H7 (cell line): Measurements from ENCODE around the gene PUS7. TPM values are rescaled to one million over a fixed set of nuclear protein-coding genes. Genes with fewer than 3 reads are reported as not detected.
"Not testable (repeated sequence)": the region's sequence is repeated elsewhere in the genome, so short reads cannot be mapped to it uniquely, and the experiment has no call there.

Experiments
- DNase-seq: peaks from one replicate; pipeline ENCODE4 v3.0.0; 2012
- H3K27me3 ChIP-seq: 2 replicates; pipeline ENCODE4 v1.6.0; 2011; ENCODE audit warnings: mild to moderate bottlenecking, low read length; ENCODE audit not compliant: control insufficient read depth, insufficient read depth
- H3K36me3 ChIP-seq: replicated peaks from 2 replicates; pipeline ENCODE4 v1.5.1; 2011; ENCODE audit warnings: low read length; ENCODE audit not compliant: control insufficient read depth, insufficient read depth
- H3K4me3 ChIP-seq: 2 replicates; pipeline ENCODE4 v1.5.1; 2011; ENCODE audit warnings: low read depth, mild to moderate bottlenecking, control low read depth, low read length, moderate library complexity; ENCODE audit not compliant: insufficient read depth
- total RNA-seq: library from RNA; depleted of rRNA; stranded (reverse); fragments of >200 nt; shearing (Covaris generic); gene quantifications from 2 replicates; pipeline ENCODE4 v1.2.3, GENCODE V29; 2014

Gene PUS7
- total RNA-seq, 1 experiment from 2014 or later: 46.5 TPM

DNA sequence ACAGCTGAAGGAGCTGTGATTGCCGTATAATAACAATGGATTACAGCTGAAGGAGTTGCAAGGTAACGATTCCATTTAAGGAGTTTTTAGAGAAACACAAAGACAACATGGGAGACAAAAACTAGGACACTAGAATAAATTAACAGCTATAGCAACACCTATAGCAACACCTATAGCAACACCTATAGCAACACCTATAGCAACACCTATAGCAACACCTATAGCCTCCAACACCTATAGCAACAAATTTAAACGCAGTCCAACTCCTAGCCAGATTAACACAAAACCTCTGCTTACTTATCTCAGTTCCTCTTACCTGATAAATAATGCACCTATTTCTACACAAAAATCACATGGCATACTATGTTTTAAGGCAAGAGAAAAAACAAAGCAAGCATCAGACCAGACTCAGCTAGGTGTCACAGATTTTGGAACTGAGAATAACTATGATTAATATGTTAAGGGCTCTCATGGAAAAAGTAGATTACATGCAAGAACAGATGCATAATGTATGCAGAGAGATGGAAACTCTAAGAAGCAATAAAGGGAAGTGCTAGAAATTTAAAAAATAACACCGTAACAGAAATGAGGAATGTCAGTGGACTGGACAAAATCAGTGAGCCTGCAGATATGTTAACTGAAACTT, 77.6 kb downstream of the PUS7 start:
- H3K4me3 ChIP-seq: no peak overlapping the region
- H3K36me3 ChIP-seq: no peaks in the 10 kb centered on the region
- no peaks in the 10 kb centered on the region for H3K27me3 ChIP-seq
- DNase-seq: no peak

DNA sequence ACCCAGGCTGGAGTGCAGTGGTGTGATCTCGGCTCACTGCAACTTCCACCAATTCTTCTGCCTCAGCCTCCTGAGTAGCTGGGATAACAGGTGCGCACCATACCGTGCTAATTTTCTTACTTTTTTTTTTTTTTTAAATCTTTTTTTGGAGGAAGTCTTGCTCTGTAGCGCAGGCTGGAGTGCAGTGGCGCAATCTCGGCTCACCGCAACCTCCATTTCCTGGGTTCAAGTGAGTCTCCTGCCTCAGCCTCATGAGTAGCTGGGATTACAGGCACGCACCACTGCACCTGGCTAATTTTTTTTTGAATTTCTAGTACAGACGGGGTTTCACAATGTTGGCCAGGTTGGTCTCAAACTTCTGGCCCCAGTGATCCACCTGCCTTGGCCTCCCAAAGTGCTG, 79.9 kb downstream of the PUS7 start:
- not testable (repeated sequence) for DNase-seq, H3K27me3 ChIP-seq, H3K4me3 ChIP-seq, H3K36me3 ChIP-seq

- Histone ChIP-seq H3K4me3 (no peak overlapping the region), H3K27me3 (no peaks in the 10 kb centered on the region), H3K36me3 (no peaks in the 10 kb centered on the region)
- peak; percentile 32 for DNase-seq
Observed at GRCh38 chr7:105439174-105439893, 82.7 kb downstream of the PUS7 start.

GRCh38 chr7:105438847-105439173, 83.3 kb downstream of the PUS7 start:
- Histone ChIP-seq H3K36me3 (no peaks in the 10 kb centered on the region), H3K27me3 (no peaks in the 10 kb centered on the region), H3K4me3 (no peak overlapping the region)
- no peak for DNase-seq

GRCh38 chr7:105438254-105438653, 83.8 kb downstream of the PUS7 start:
- Histone ChIP-seq H3K27me3 (no peaks in the 10 kb centered on the region), H3K36me3 (no peaks in the 10 kb centered on the region), H3K4me3 (no peak overlapping the region)
- no peak for DNase-seq

DNA sequence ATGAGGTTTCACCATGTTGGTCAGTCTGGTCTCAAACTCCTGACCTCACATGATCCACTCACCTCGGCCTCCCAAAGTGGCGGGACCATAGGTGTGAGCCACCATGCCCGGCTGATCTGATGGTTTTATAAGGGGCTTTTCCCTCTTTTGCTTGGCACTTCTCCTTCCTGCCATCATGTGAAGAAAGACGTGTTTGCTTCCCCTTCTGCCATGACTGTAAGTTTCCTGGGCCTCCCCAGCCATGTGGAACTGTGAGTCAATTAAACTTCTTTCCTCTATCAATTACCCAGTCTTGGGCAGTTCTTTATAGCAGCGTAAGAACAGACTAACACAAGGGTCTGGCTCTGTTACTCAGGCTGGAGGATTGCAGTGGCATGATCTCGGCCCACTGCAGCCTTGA, 84.7 kb downstream of the PUS7 start:
- H3K27me3 ChIP-seq, H3K4me3 ChIP-seq, DNase-seq, H3K36me3 ChIP-seq: not testable (repeated sequence)

DNA sequence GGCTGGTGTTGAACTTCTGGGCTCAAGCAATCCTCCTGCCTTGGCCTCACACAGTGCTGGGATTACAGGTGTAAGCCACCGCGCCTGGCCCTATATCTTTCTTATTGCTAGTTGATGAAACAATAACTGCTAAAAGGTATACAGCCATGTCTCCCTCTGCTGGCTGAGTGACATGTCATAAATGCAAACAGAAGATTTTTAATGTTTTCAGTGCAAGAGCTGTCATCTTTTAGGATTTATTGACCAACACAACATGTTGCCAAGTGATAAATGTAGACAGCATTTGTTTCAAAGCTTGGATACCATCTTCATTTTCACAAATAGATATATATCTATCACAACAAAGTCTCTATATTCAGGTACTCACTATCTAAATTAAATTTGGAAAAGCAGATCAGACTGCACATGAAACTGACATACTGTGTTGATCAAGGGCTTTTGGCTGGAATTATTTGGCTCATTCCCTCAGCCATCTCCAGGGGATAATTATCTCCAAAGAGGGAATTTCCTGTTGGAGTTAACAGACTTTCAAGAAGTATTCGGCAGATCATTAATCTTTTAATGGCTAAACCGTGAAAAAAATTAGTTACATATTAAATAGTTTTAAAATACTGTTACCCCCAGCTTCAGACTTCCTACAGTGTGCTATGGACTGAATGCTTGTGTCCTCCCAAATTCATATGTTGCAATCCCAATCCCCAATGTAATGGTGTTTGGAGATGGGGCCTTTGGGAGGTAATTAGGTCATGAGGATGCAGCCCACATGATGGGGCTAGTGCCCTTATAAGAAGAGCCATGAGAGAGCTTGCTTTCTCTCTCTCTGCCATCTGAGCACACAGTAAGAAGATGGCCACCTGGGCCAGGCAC, 92.1 kb downstream of the PUS7 start:
- Histone ChIP-seq H3K36me3 (no peaks in the 10 kb centered on the region), H3K27me3 (no peaks in the 10 kb centered on the region), H3K4me3 (no peak overlapping the region)
- no peak for DNase-seq

GRCh38 chr7:105426606-105427146, 95.4 kb downstream of the PUS7 start:
- H3K36me3 ChIP-seq: no peaks in the 10 kb centered on the region

GRCh38 chr7:105423987-105424386, 98.1 kb downstream of the PUS7 start:
- no peaks in the 10 kb centered on the region for H3K36me3 ChIP-seq
- H3K4me3 ChIP-seq: no peak overlapping the region
- H3K27me3 ChIP-seq: no peaks in the 10 kb centered on the region
- no peak for DNase-seq

More at GRCh38 chr7:105426606-105427146, 95.4 kb downstream of the PUS7 start:
- Histone ChIP-seq H3K4me3 (no peak overlapping the region), H3K27me3 (no peaks in the 10 kb centered on the region)
- no peak for DNase-seq

- Histone ChIP-seq H3K4me3 (no peak overlapping the region), H3K36me3 (no peaks in the 10 kb centered on the region), H3K27me3 (no peaks in the 10 kb centered on the region)
- DNase-seq: peak; percentile 36
Observed at GRCh38 chr7:105413887-105414437, 108.1 kb downstream of the PUS7 start.

DNA sequence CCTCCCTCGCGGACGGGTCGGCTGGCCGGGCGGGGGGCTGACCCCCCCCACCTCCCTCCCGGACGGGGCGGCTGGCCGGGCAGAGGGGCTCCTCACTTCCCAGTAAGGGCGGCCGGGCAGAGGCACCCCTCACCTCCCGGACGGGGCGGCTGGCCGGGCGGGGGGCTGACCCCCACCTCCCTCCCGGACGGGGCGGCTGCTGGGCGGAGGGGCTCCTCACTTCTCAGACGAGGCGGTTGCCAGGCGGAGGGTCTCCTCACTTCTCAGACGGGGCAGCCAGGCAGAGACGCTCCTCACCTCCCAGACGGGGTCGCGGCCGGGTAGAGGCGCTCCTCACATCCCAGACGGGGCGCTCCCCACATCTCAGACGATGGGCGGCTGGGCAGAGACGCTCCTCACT, 111.3 kb downstream of the PUS7 start:
- not testable (repeated sequence) for H3K36me3 ChIP-seq, H3K4me3 ChIP-seq, DNase-seq, H3K27me3 ChIP-seq

DNA sequence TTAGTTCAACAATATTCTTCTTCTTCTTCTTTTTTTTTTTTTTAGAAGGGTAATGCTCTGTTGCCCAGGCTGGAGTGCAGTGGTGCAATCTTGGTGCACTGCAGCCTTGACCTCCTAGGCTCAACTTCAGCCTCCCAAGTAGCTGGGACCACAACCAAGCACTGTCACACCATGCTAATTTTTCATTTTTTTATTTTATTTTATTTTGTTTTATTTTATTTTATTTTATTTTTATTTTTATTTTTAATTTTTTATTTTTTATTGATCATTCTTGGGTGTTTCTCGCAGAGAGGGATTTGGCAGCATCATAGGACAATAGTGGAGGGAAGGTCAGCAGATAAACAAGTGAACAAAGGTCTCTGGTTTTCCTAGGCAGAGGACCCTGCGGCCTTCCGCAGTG, 112.3 kb downstream of the PUS7 start:
- H3K4me3 ChIP-seq, H3K36me3 ChIP-seq: not testable (repeated sequence)

GRCh38 chr7:105408791-105409410, 113.2 kb downstream of the PUS7 start:
- H3K36me3 ChIP-seq: no peaks in the 10 kb centered on the region
- no peak overlapping the region for H3K4me3 ChIP-seq
- no peak for DNase-seq
- no peaks in the 10 kb centered on the region for H3K27me3 ChIP-seq

More for the DNA sequence above, 112.3 kb downstream of the PUS7 start:
- DNase-seq, H3K27me3 ChIP-seq: not testable (repeated sequence)
